Brain microvascular endothelial cell (primary cell): ENCODE measurements around the gene CDHR4.
"Not testable (repeated sequence)": the region's sequence is repeated elsewhere in the genome, so short reads cannot be mapped to it uniquely, and the experiment has no call there.

ENCODE experiments used
- DNase-seq: peaks from one replicate; pipeline ENCODE4 v3.0.0-alpha.2; 2020
- H3K27ac ChIP-seq: fragments of 250-450 bp; sonication (Bioruptor Pico); 2 replicates; pipeline ENCODE4 v1.5.1; 2020; ENCODE audit warnings: mild to moderate bottlenecking, moderate library complexity
- H3K27me3 ChIP-seq: fragments of 250-450 bp; sonication (Bioruptor Pico); replicated peaks from 2 replicates; pipeline ENCODE4 v1.5.1; 2020; ENCODE audit warnings: mild to moderate bottlenecking
- H3K36me3 ChIP-seq: fragments of 250-450 bp; sonication (Bioruptor Pico); replicated peaks from 2 replicates; pipeline ENCODE4 v1.5.1; 2020; ENCODE audit warnings: mild to moderate bottlenecking
- H3K4me3 ChIP-seq: 2 replicates; pipeline ENCODE4 v1.5.1; 2011; ENCODE audit warnings: low read depth, mild to moderate bottlenecking, control low read depth, low read length, moderate library complexity
- CTCF ChIP-seq: IDR thresholded peaks from 2 replicates; pipeline ENCODE4 v1.5.1; 2011; ENCODE audit warnings: low read depth, mild to moderate bottlenecking, moderate library complexity, low read length, control low read depth, inconsistent platforms; ENCODE audit errors: missing control alignments
- in situ Hi-C: cut with HindIII; loops from 2 replicates; pipeline ENCODE4 v1.10.0; 2017; ENCODE audit warnings: low sequenced_read_pairs, low pct_ligation_motif_present

The CDHR4 gene

GRCh38 chr3:49841126-49841696 lies 41.5 kb upstream of the CDHR4 start:
- no peaks in the 10 kb centered on the region for H3K27me3 ChIP-seq
- in situ Hi-C loops = no loop called here
- DNase-seq = no peak
- no peak overlapping the region for H3K4me3 ChIP-seq
- no peak overlapping the region for H3K27ac ChIP-seq
- TF ChIP-seq CTCF = peak; percentile 65
- no peaks in the 10 kb centered on the region for H3K36me3 ChIP-seq

GRCh38 chr3:49840388-49840787 lies 40.7 kb upstream of the CDHR4 start:
- in situ Hi-C loops = no loop called here
- DNase-seq = no peak
- no peak overlapping the region for H3K27ac ChIP-seq

GRCh38 chr3:49839193-49839809 lies 39.6 kb upstream of the CDHR4 start:
- in situ Hi-C loops = no loop called here
- Histone ChIP-seq H3K4me3 (no peak overlapping the region), H3K36me3 (no peaks in the 10 kb centered on the region), H3K27me3 (no peaks in the 10 kb centered on the region), H3K27ac (no peak overlapping the region)
- DNase-seq = peak; percentile 66
- peak; percentile 91 for TF ChIP-seq CTCF

More at GRCh38 chr3:49840388-49840787, 40.7 kb upstream of the CDHR4 start:
- Histone ChIP-seq H3K4me3 (no peak overlapping the region), H3K36me3 (no peaks in the 10 kb centered on the region), H3K27me3 (no peaks in the 10 kb centered on the region)
- TF ChIP-seq CTCF = no peak

- no peak for TF ChIP-seq CTCF
- in situ Hi-C loops = no loop called here
- Histone ChIP-seq H3K27ac (no peak overlapping the region), H3K4me3 (no peak overlapping the region), H3K27me3 (no peaks in the 10 kb centered on the region), H3K36me3 (no peaks in the 10 kb centered on the region)
- no peak for DNase-seq
Measured at GRCh38 chr3:49831341-49831740, 31.7 kb upstream of the CDHR4 start.

- Histone ChIP-seq H3K27me3 (no peaks in the 10 kb centered on the region), H3K27ac (no peak overlapping the region), H3K4me3 (no peak overlapping the region), H3K36me3 (no peaks in the 10 kb centered on the region)
- in situ Hi-C loops = no loop called here
- no peak for DNase-seq
- no peak for TF ChIP-seq CTCF
Measured at GRCh38 chr3:49826016-49826415, 26.3 kb upstream of the CDHR4 start.

- H3K27ac ChIP-seq, in situ Hi-C loops, DNase-seq, H3K36me3 ChIP-seq, H3K27me3 ChIP-seq, H3K4me3 ChIP-seq: not testable (repeated sequence)
Measured at GRCh38 chr3:49823131-49823530, 23.5 kb upstream of the CDHR4 start.
